Right lobe of liver (tissue), 6 donors: ENCODE results near the gene SUCLG2. TPM values are rescaled to one million over a fixed set of nuclear protein-coding genes. Genes with fewer than 3 reads are reported as not detected.
A peak's percentile ranks its signal among the peaks of the same experiment; 100 is the strongest.

Experiments used
- ATAC-seq, 4 donors: fragments of 200-7000 bp; cut with Tn5 transposase; one replicate each; pipeline ENCODE4 v1.9.1; 2020; ENCODE audit warnings: mild to moderate bottlenecking in 4 of 4, moderate library complexity in 4 of 4
- DNase-seq, 3 donors: peaks; one replicate each; pipeline ENCODE4 v3.0.0-alpha.2; 2020
- H3K27ac ChIP-seq, 3 donors: fragments of 200-600 bp; one replicate each; pipeline ENCODE4 v1.8.0; 2022
- H3K27me3 ChIP-seq, 2 donors: fragments of 200-600 bp; one replicate each; pipeline ENCODE4 v1.8.0; 2022
- H3K36me3 ChIP-seq, 4 donors: fragments of 200-600 bp; sonication (generic) in 1 of 4; one replicate each; pipeline versions ENCODE4 v1.5.1 to v1.8.0; 2017 to 2022; ENCODE audit warnings: control low read depth in 1 of 4
- H3K4me1 ChIP-seq, 4 donors: fragments of 200-600 bp; sonication (generic) in 1 of 4; one replicate each; pipeline versions ENCODE4 v1.5.1 to v1.8.0; 2017 to 2022; ENCODE audit warnings: control low read depth in 1 of 4
- H3K4me3 ChIP-seq, 3 donors: fragments of 200-600 bp; one replicate each; pipeline ENCODE4 v1.8.0; 2022
- H3K9me3 ChIP-seq, 4 donors: fragments of 200-600 bp; sonication (generic) in 1 of 4; one replicate each; pipeline versions ENCODE4 v1.5.1 to v1.8.0; 2017 to 2022; ENCODE audit warnings: control low read depth in 1 of 4
- POLR2A ChIP-seq: fragments of 450-650 bp; IDR thresholded peaks from one replicate; pipeline ENCODE4 v1.6.1; 2017; ENCODE audit warnings: antibody characterized with exemption, mild to moderate bottlenecking
- WGBS: methylation state at CpG from one replicate; pipeline ENCODE4 v1.1.6; 2018; ENCODE audit warnings: low coverage, low lambda C conversion rate; ENCODE audit not compliant: insufficient coverage; ENCODE audit errors: missing lambda C conversion rate; 5-methylcytosine and 5-hydroxymethylcytosine counted together
- intact Hi-C, 2 donors: fragments of 100-400 bp; cut with DNase I; formaldehyde crosslinking; loops; one replicate each; pipeline versions ENCODE4 v1.11.2 to v1.14.1; 2022
- total RNA-seq, 6 experiments: library from RNA; depleted of rRNA in 2 of 6; stranded (reverse); fragments of >200 nt in 2 of 6; fragmentation: NEBNext Ultra II Directional in 3 of 6; extraction: Animal tissue kit (Norgen Biotek cat#: 25700) in 3 of 6; gene quantifications; one replicate each; pipeline versions ENCODE4 v1.1.0 to v1.2.4, GENCODE V29; 2016 to 2023
- TF ChIP-seq, protein P1 (sequence below), 4 donors: fragments of 200-600 bp in 3 of 4; fragments of 450-650 bp in 1 of 4; IDR thresholded peaks; one replicate each; pipeline versions ENCODE4 v1.5.1 to v1.8.0; 2016 to 2022; ENCODE audit warnings: antibody characterized with exemption in 4 of 4, mild to moderate bottlenecking in 2 of 4
- donor health status: DM: no; HTN: yes; CAD: no.
- donor health status: DM: no; HTN: no; CAD: no.
- donor health status: DM: no; HTN: no; CAD: no.
- donor health status: DM: no; HTN: yes; CAD: no.
- donor health status: DM: no; HTN: yes; CAD: no.

The SUCLG2 gene
- total RNA-seq, 6 experiments from 2014 or later: 138 to 167 (median 158) TPM

DNA sequence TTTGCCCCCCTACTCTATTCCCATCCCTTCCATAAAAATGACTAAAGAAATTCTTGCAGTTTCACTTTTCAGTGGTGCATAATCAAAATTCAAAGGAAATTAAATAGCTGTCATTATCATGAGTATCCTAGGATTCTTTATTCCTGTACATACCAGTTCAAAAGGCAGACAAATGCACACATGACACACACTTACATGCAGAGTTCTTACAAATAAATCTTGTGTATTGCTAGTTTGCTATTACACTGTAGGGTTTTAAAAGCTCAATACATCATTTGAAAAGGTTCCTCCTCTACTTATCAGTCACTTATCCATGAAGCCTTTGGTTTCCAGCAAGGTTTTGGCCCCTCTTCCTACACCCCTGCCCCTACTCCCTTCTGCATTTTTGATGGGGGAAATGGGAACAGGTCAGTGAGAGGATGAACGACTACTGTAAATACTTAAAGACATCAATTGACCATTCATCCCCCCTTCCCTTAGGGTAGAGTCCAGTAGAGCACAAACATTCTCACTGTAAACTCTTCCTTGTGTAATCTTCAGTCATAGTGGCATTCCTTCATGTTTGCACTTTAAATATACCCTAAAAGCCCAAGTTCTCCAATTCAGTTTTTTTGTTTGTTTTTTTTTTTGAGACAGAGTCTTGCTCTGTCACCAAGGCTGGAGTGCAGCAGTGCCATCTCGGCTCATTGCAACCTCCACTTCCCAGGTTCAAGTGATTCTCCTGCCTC lies 92.6 kb downstream of the SUCLG2 start:
- 69% methylated on average over 2 of the region's 2 CpGs for WGBS
- no peak for TF ChIP-seq POLR2A
- TF ChIP-seq, protein P1, sequence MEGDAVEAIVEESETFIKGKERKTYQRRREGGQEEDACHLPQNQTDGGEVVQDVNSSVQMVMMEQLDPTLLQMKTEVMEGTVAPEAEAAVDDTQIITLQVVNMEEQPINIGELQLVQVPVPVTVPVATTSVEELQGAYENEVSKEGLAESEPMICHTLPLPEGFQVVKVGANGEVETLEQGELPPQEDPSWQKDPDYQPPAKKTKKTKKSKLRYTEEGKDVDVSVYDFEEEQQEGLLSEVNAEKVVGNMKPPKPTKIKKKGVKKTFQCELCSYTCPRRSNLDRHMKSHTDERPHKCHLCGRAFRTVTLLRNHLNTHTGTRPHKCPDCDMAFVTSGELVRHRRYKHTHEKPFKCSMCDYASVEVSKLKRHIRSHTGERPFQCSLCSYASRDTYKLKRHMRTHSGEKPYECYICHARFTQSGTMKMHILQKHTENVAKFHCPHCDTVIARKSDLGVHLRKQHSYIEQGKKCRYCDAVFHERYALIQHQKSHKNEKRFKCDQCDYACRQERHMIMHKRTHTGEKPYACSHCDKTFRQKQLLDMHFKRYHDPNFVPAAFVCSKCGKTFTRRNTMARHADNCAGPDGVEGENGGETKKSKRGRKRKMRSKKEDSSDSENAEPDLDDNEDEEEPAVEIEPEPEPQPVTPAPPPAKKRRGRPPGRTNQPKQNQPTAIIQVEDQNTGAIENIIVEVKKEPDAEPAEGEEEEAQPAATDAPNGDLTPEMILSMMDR (IDR thresholded peaks at IDR 0.05): no peak
- ATAC-seq (no peak), DNase-seq (no peak)
- no peaks in the 10 kb centered on the region for H3K27me3 ChIP-seq
- intact Hi-C loops: no loop called here
- H3K9me3 ChIP-seq: no peaks in the 10 kb centered on the region
- no peak overlapping the region for H3K27ac ChIP-seq
- no peak overlapping the region for H3K4me3 ChIP-seq
- no peaks in the 10 kb centered on the region for H3K36me3 ChIP-seq
- H3K4me1 ChIP-seq: peaks cover 0 to 8% (median 0%) of the 10 kb centered on the region in 4 donors

DNA sequence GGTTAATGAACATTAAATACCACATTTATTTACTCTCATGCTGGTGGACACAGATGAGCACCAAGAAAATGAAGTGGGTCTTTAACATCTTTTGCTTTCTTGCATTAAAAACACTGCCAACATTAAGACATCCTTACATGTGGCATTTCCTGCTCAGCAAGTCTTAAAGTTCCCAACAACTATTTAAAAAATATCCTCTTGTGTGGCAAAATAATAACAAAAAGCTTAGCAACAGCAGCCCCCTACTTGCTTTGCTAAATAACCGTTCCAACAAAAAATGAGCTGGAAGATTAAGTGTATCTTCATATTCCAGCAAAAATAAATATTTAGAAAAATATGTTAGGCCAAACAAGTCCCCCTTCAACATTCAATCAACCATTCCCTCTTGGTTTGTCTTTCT lies 93.1 kb downstream of the SUCLG2 start:
- ATAC-seq (no peak), DNase-seq (no peak)
- peaks cover 0 to 8% (median 0%) of the 10 kb centered on the region in 4 donors for H3K4me1 ChIP-seq
- no peaks in the 10 kb centered on the region for H3K9me3 ChIP-seq
- no peaks in the 10 kb centered on the region for H3K36me3 ChIP-seq
- no peaks in the 10 kb centered on the region for H3K27me3 ChIP-seq
- H3K4me3 ChIP-seq: no peak overlapping the region
- intact Hi-C loops: no loop called here
- 4% methylated on average over 1 of the region's 1 CpG for WGBS
- no peak overlapping the region for H3K27ac ChIP-seq
- TF ChIP-seq POLR2A: no peak
- TF ChIP-seq, protein P1 (IDR thresholded peaks at IDR 0.05): no peak

DNA sequence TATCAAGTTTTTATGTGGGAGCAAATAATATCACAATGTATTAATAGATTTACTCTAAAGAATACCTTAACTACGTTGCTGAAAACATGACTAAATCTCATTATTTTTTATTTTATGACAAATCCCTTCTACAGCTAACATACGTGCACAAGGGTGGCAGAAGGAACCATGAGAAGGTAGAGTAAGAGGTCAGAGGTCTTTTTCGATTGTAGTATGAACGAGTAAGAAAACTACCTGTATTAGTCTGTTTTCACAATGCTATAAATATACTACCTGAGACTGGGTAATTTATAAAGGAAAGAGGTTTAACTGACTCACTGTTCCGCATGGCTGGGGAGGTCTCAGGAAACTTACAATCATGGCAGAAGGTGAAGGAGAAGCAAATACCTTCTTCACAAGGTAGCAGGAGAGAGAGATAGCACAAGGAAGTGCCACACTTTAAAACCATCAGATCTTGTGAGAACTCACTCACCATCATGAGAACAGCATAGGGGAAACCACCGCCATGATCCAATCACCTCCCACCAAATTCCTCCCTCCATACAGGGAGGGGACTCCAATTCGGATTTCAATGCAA lies 95.3 kb downstream of the SUCLG2 start:
- intact Hi-C loops: no loop called here
- no peak overlapping the region for H3K27ac ChIP-seq
- 95% methylated on average over 7 of the region's 7 CpGs for WGBS

DNA sequence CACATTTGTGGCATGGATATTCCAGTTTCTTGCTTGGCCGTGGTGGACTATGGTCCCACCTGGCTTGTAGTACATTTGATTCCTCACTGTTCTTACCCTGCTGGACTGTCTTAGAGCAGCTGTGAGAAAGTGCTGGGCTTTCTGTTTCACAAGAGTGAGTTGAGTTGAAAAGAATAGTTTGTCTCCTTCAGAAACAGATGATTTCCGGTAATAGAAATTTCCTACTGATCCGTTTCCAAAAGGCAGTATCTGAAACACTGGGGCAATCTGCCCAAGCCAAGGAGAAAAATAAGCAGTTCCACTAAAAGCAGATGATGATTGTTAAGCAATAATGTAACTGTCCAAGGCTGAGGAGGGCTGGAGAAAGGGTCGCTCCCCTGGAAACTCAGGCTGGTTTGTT lies 96.0 kb downstream of the SUCLG2 start:
- Histone ChIP-seq H3K36me3 (no peaks in the 10 kb centered on the region), H3K4me1 (no peaks in the 10 kb centered on the region), H3K4me3 (no peak overlapping the region), H3K27ac (no peak overlapping the region), H3K9me3 (no peaks in the 10 kb centered on the region), H3K27me3 (no peaks in the 10 kb centered on the region)
- 80% methylated on average over 4 of the region's 4 CpGs for WGBS
- intact Hi-C loops: no loop called here
- TF ChIP-seq, protein P1 (IDR thresholded peaks at IDR 0.05): no peak
- TF ChIP-seq POLR2A: no peak
- ATAC-seq (peak in 2 of 4 donors; percentile 16 to 29), DNase-seq (no peak)

More for the DNA sequence above, 95.3 kb downstream of the SUCLG2 start:
- Histone ChIP-seq H3K4me3 (no peak overlapping the region), H3K9me3 (no peaks in the 10 kb centered on the region), H3K4me1 (peaks cover 0 to 3% (median 0%) of the 10 kb centered on the region in 4 donors), H3K27me3 (no peaks in the 10 kb centered on the region), H3K36me3 (no peaks in the 10 kb centered on the region)
- ATAC-seq (no peak), DNase-seq (no peak)
- TF ChIP-seq POLR2A: no peak
- TF ChIP-seq, protein P1 (IDR thresholded peaks at IDR 0.05): no peak
